HG03108 (cell line): ENCODE data around the gene ZBTB21.

Experiments
- ATAC-seq: cut with Tn5 transposase; IDR thresholded peaks from one replicate; pipeline ENCODE4 v1.9.1; 2021; ENCODE audit warnings: moderate library complexity; ENCODE audit not compliant: unreplicated experiment

Gene ZBTB21

GRCh38 chr21:42021371-42022090 lies 11.4 kb upstream of the ZBTB21 start:
- ATAC-seq, result no peak

- no peak for ATAC-seq
Measured at GRCh38 chr21:42019706-42020105, 9.5 kb upstream of the ZBTB21 start.

- ATAC-seq, result no peak
Measured at GRCh38 chr21:42019101-42019605, 9.0 kb upstream of the ZBTB21 start.

DNA sequence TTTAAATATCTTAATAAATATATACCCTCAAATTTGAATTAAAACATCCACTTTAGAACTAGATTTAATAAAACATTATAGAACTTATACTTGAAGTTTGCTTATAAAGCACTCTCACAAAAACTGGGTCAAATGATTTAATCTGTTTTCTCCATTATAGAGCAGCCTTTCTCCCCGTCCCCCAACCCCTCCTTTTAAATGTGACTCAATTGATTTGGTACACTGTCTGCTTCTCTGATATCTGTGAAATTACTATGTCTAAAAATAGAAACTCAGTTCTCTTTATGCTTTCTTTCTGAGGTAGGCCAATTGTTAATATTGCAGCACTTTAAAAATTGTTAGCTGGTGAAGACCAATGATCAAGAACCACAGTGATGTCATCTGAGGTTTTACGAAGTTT lies 6.9 kb upstream of the ZBTB21 start:
- no peak for ATAC-seq

DNA sequence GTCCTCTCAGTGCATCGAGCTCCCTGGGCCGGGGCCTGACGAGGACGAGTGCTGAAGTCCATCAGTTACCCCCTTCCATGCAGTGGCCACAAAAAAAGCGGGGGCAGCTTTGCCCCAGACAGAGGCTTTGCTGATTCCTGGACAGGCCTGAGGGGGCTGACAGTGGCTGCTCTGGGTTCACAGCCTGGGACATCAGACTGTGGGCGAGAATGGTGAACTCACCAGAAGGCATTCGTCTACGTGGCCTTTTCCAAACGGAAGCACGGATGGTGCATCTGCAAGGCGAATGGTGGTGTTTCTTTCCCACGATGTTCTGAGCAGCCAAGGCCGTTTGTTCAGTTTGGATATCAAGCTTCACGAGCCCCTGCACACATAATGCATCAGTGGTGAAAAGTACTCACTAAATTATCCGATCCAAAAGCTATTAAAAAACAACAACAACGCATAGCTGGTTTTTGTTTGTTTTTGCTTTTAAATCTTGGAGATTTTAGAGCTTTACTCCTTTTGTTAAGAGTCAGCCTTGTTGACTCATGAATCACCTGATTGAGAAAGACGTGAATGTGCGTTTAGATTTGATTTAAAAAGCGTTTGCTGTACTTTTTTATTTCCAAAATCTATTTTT lies 6.3 kb upstream of the ZBTB21 start:
- no peak for ATAC-seq

DNA sequence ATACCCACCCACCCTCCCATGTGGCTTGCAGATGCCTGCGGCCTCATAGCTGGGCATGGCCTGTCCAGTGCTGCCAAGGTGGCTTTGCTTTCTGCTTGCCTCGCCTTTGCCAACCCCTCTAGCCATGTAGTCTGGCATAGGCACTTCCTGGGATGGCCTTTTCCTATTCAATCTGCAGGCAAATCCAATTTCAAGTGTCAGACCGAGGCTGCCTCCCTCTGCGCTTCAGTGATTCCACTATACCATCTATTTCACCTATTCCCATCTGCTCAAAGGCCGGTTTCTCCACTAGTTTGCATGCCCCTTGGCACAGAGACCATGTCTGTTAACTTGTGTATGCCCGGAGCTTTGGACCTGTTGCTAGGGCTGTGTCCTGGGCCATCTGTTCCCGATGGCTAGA lies 3.8 kb upstream of the ZBTB21 start:
- no peak for ATAC-seq

DNA sequence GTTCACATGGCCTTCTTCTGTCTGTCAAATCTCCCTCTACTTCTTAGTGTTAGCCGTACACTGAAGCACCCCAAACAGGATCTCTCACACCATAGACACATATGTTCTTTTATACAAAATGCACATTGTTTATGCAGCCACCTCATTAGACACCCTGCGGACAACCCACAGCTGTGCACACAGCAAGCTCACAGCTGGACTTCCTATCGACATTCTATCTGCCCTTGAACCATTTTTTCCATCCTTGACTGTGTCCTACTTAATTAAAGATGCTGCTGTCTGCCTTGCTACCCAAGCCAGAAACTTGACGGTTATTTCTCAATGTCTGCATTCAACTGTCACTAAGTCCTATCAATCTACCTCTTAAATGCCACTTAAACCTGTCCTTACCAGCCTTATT lies 3.2 kb upstream of the ZBTB21 start:
- ATAC-seq, result no peak

DNA sequence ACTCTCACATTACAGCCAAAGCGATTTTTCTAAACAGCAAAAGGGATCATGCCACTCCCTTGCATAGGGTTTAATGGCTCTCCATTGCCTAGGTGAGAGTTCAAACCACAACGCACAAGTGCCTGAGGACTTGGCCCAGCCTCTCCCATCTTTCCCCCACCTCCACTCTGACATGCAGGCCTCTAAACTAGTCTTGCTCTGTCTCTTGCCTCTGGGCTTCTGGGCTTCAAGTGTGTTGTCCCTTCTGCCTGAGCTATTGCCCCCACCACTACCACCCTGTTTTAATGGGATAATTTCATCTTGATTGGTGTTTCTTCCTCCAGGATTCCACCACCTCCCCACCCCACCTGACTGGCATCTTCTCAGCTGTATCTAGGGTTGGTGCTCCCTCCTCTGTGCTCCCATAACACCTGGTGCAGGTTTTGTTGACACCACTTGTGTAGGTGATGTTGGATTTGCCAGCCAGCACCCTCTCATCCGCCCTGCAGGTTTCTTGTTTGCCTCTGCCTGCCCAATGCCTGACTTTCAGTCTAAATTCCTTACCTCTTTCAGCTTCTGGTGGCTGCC lies 2.7 kb upstream of the ZBTB21 start:
- no peak for ATAC-seq

GRCh38 chr21:42012344-42012743 lies 2.2 kb upstream of the ZBTB21 start:
- ATAC-seq, result no peak

DNA sequence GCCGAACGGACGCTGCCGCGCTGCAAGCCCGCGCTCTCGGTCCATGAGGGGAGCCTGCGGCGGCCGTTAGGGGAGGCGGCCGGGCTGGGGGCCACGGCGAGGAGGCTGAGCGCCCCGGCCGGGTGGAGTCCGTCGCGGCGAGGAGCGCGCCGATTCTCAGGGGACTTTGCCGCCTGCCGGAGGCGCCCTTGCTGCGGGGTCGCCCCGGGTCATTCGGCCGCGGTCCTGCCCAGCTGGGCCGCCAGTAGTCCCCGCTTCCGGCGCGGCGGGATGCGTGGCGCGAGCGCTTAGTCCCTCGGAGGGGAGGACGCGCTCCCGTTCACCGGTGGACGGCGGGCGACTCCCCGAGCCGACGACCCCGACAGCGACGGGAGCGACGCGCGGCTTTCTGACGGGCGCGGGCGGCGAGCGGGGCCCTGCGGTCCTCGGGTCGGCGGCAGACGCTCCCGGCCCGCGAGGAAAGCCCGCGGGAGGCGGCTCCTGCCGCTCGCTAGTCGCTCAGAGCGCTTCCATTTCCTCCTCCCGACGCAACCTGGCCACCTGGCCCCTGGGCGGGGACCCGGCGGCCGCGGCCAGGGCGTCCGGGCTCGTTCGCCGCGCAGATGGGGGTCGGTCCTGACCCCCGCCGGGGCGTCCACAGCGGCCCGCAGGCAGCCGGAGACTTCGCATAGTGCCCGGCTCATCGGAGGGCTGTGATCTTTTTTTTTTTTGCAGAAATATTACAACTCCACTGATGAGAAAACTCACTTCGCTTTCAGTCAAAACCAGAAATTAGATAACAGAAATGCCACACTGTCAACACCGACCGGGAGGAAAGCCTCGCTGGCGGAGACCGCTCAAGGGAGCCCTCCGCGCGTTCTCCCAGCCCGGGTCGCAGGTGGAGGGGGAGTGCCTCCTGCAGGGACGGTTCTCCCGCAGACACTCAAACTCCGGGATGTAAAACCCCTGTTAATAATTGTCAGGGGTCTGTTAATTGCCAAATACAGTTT lies 641 bp upstream of the ZBTB21 start:
- ATAC-seq, result peak; percentile 26

DNA sequence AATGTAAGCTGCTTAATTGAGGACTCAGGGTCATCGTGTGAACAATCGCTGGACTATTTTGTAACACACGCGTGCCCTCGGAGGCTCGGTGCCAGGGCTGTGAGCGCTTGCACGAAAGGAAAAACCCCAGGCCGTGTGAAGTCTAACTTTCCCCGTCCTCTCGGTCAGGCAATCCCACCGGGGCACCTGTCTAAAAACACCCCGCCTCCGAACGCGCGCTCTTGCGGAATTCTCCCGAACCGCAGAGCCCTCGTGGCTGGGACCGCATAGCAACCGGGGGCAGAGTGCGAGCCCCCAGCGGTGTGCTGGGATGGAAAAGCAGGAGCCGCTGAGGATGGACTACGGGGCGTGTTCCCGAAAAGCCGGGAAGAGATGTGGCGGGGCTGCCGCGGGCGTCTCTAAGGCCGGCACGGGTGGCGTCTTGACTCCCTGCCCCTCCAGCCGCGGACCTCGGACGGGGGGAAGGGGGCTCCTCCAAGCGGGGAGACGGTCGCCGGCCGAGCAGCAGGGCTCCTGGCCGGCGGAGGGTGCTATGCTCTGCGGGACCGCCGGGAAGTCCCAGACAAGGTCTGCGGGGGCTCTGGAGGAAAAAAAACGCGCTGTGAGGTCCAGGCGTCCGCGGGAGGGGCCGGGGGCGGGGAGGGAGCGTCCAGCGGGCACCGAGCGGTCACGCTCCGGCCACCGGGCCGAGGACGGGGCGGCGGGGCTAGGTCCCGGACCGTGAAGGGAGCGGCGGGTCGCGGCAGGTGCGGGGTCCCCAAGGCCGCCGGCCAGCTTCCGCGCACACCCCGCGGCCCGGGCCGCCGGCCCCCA lies 936 bp downstream of the ZBTB21 start:
- ATAC-seq, result peak; percentile 14

GRCh38 chr21:42007356-42007940 lies 2.7 kb downstream of the ZBTB21 start:
- ATAC-seq, result no peak

GRCh38 chr21:42006765-42007164 lies 3.4 kb downstream of the ZBTB21 start:
- no peak for ATAC-seq

DNA sequence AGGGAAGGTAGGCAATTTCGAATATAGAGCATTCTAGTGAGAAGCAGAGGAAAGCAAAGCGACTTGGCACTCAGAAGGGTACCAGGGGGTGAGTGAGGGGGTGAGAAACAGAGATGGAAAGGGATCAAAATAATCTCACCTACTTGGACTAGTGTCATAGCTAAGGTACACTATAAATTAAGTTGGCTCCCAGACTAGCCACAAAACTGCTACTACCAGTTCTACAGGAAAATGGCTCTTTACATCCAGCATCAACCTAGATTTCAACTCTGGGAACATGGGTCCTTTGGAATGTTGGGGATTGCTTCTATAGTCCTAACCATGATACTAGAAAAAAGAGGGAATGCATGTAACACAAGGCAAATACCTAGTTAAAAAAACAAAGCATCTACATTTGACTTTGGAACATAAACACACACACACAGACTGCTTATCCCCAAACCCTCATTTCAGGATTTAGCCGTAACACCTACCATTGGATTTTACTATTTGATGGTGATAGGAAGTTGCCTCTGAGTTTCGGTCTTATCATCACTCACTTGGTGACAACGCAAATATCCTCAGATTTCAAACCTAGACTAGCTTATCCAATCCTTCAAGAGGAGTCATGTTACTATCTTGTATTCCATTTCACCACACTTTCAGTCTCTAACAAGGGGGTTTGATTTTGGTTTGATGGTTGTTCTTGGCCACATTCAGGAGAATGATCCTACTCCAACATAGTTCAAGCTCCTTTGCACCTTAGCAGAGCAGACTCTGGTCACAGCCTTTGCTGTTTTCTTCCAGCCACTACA lies 5.6 kb downstream of the ZBTB21 start:
- no peak for ATAC-seq

- no peak for ATAC-seq
Measured at GRCh38 chr21:42003051-42003461, 7.1 kb downstream of the ZBTB21 start.

DNA sequence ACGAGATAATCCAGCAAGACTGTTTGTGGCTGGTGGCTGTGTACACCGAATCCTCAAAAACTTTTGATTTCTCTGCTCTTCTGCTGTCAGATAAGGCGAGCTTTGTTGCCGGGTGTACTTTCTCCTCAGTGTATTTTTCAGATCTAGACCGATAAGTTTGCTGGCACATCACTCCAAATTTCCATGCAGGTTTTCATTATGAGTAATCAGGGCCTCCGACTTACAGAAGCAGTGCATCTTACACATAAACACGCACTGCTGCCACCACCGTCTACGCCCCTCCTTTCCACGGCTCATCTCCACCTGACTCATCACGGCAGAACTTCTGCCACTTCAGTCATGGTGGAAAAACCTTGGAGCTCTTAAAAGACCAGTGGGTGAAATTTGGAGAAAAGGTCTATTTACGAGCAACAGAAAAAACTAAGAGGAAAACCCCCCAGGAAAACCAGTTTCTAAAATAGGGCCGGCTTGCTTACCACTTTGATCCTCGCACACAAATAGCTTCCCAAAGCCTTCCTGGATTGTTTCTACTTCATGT lies 7.7 kb downstream of the ZBTB21 start:
- peak; percentile 73 for ATAC-seq

DNA sequence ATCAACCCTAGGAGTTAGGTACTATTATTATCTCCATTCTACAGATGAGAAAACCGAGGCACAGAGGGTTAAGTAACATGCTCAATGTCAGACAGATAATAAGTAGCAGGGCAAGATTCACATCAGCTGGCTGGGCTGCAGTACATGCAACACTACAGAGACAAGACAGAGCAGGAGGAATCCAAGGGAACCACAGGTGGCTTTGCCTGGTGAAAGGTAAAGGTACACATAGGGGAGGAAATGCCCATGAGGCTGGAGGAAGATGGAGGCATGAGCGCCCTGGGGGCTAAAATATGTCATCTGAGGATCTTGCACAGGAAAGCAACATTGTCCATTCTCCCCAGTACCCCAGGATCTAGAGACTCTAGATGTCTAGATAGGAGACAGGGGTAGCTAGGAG lies 8.4 kb downstream of the ZBTB21 start:
- ATAC-seq, result no peak

GRCh38 chr21:42000908-42001307 lies 9.3 kb downstream of the ZBTB21 start:
- ATAC-seq, result no peak

DNA sequence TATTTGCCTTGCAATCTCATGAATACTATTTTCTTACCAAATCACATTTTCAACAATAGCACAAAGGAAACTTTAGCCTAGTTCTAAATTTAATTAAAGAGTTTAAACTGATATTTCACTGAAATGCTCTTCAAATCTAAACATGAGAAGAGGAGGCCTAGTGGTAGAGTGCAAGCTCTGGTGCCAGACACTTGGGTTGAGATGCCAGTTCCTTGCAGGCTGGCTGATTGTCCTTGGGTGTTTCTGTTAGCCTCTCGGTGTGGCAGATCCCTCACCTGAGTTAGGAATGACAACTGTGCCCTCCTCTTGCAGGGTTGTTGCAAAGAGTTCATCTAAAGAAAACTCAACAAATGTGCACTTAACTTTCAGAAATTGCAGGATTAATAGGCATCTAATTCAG lies 12.5 kb downstream of the ZBTB21 start:
- ATAC-seq, result no peak
